ENCODE data around the gene TUBB1. TPM values are rescaled to one million over a fixed set of nuclear protein-coding genes. Genes with fewer than 3 reads are reported as not detected.

TUBB1 gene
- total and polyA plus RNA-seq, 2 of the 13 experiments (the other 11 are each of a cell fraction or from before 2014, with no cell fraction given) = 0.11 to 57.6 TPM

DNA sequence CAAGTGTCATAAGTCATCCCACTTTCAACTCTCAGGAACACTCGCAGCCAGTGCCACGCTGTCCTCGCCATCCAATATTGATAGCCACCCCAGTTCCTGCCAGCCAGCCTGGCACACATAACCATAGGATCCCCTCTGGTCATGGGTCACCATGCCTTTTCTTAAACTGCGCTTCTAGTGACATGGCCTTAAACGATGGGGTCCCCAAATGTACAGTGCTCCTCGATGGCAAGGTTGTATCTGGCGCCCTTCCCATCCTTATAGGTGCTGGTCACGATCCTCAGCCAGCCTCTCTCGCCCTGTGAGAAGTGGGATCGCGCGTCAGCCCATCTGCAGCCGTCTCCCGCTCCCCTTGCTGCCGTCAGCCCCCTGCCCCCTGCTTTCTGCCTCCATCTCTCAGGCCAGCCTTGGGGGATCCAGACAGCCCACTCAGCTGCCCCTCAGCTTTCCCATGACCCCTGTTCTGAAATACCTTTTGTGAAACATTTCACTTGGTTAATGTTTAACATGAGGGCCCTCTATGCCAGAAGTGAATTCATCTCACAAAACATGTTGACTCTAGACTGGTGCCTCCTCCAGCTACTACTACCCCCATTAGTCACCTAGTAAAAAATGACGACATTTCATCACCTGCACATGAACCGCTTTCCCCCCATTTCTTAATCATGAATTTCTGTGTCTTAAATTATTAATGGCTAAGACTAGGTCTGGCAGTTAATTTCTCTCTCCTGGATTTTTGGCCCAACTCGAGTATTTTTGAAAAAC lies 23.6 kb upstream of the TUBB1 start (continued):
- TF ChIP-seq, protein P1, sequence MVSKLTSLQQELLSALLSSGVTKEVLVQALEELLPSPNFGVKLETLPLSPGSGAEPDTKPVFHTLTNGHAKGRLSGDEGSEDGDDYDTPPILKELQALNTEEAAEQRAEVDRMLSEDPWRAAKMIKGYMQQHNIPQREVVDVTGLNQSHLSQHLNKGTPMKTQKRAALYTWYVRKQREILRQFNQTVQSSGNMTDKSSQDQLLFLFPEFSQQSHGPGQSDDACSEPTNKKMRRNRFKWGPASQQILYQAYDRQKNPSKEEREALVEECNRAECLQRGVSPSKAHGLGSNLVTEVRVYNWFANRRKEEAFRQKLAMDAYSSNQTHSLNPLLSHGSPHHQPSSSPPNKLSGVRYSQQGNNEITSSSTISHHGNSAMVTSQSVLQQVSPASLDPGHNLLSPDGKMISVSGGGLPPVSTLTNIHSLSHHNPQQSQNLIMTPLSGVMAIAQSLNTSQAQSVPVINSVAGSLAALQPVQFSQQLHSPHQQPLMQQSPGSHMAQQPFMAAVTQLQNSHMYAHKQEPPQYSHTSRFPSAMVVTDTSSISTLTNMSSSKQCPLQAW (CRISPR knock-in tag; IDR thresholded peaks at IDR 0.05) = peak; percentile 98
- TF ChIP-seq, protein P2, sequence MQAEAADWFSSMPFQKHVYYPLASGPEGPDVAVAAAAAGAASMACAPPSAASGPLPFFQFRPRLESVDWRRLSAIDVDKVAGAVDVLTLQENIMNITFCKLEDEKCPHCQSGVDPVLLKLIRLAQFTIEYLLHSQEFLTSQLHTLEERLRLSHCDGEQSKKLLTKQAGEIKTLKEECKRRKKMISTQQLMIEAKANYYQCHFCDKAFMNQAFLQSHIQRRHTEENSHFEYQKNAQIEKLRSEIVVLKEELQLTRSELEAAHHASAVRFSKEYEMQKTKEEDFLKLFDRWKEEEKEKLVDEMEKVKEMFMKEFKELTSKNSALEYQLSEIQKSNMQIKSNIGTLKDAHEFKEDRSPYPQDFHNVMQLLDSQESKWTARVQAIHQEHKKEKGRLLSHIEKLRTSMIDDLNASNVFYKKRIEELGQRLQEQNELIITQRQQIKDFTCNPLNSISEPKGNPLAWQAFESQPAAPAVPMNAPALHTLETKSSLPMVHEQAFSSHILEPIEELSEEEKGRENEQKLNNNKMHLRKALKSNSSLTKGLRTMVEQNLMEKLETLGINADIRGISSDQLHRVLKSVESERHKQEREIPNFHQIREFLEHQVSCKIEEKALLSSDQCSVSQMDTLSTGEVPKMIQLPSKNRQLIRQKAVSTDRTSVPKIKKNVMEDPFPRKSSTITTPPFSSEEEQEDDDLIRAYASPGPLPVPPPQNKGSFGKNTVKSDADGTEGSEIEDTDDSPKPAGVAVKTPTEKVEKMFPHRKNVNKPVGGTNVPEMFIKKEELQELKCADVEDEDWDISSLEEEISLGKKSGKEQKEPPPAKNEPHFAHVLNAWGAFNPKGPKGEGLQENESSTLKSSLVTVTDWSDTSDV (CRISPR knock-in tag; IDR thresholded peaks at IDR 0.05) = no peak
- TF ChIP-seq CBFB (CRISPR knock-in tag; IDR thresholded peaks at IDR 0.05) (no peak), ZNF225 (CRISPR knock-in tag; IDR thresholded peaks at IDR 0.05) (no peak), NR1H2 (CRISPR knock-in tag; IDR thresholded peaks at IDR 0.05; ENCODE audit: borderline replicate concordance, low read depth) (no peak), SMAD9 (CRISPR knock-in tag; IDR thresholded peaks at IDR 0.05) (no peak), SMARCC2 (IDR thresholded peaks at IDR 0.05) (no peak), IKZF1 (IDR thresholded peaks at IDR 0.05) (no peak), ZSCAN29 (CRISPR knock-in tag; conservative IDR thresholded peaks at IDR 0.05) (no peak), ERF (CRISPR knock-in tag; IDR thresholded peaks at IDR 0.05) (0 out of 2 replicates have a peak, but pooled peaks have one; percentile 26), ZNF879 (CRISPR knock-in tag; IDR thresholded peaks at IDR 0.05) (no peak), ZFP62 (CRISPR knock-in tag; IDR thresholded peaks at IDR 0.05) (no peak)
- TF ChIP-seq, protein P3, sequence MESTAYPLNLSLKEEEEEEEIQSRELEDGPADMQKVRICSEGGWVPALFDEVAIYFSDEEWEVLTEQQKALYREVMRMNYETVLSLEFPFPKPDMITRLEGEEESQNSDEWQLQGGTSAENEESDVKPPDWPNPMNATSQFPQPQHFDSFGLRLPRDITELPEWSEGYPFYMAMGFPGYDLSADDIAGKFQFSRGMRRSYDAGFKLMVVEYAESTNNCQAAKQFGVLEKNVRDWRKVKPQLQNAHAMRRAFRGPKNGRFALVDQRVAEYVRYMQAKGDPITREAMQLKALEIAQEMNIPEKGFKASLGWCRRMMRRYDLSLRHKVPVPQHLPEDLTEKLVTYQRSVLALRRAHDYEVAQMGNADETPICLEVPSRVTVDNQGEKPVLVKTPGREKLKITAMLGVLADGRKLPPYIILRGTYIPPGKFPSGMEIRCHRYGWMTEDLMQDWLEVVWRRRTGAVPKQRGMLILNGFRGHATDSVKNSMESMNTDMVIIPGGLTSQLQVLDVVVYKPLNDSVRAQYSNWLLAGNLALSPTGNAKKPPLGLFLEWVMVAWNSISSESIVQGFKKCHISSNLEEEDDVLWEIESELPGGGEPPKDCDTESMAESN (CRISPR knock-in tag; conservative IDR thresholded peaks at IDR 0.05) = no peak
- TF ChIP-seq, protein P4, sequence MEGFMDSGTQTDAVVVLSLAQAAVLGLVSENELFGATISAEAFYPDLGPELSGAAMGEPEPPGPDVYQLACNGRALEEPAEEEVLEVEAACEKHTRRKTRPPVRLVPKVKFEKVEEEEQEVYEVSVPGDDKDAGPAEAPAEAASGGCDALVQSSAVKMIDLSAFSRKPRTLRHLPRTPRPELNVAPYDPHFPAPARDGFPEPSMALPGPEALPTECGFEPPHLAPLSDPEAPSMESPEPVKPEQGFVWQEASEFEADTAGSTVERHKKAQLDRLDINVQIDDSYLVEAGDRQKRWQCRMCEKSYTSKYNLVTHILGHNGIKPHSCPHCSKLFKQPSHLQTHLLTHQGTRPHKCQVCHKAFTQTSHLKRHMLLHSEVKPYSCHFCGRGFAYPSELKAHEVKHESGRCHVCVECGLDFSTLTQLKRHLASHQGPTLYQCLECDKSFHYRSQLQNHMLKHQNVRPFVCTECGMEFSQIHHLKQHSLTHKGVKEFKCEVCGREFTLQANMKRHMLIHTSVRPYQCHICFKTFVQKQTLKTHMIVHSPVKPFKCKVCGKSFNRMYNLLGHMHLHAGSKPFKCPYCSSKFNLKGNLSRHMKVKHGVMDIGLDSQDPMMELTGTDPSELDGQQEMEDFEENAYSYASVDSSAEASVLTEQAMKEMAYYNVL (CRISPR knock-in tag; IDR thresholded peaks at IDR 0.05; ENCODE audit: borderline replicate concordance) = no peak
- TF ChIP-seq, protein P5, sequence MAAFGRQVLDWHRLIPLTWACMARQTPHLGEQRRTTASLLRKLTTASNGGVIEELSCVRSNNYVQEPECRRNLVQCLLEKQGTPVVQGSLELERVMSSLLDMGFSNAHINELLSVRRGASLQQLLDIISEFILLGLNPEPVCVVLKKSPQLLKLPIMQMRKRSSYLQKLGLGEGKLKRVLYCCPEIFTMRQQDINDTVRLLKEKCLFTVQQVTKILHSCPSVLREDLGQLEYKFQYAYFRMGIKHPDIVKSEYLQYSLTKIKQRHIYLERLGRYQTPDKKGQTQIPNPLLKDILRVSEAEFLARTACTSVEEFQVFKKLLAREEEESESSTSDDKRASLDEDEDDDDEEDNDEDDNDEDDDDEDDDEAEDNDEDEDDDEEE (CRISPR knock-in tag; IDR thresholded peaks at IDR 0.05) = no peak
- TF ChIP-seq, protein P6, sequence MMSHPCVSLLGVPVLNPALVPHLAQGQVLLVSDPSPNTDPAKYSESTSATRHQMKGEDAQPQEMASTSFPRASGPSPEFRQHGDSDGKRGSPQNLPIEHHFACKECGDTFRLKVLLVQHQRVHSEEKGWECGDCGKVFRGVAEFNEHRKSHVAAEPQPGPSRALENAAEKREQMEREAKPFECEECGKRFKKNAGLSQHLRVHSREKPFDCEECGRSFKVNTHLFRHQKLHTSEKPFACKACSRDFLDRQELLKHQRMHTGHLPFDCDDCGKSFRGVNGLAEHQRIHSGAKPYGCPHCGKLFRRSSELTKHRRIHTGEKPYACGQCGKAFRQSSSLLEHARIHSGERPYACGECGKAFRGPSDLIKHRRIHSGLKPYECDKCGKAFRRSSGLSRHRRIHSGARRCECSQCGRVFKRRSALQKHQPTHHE (CRISPR knock-in tag; IDR thresholded peaks at IDR 0.05; ENCODE audit: borderline replicate concordance) = peak; percentile 72; the same call in 1 of the 2 replicates
- TF ChIP-seq, protein P7, sequence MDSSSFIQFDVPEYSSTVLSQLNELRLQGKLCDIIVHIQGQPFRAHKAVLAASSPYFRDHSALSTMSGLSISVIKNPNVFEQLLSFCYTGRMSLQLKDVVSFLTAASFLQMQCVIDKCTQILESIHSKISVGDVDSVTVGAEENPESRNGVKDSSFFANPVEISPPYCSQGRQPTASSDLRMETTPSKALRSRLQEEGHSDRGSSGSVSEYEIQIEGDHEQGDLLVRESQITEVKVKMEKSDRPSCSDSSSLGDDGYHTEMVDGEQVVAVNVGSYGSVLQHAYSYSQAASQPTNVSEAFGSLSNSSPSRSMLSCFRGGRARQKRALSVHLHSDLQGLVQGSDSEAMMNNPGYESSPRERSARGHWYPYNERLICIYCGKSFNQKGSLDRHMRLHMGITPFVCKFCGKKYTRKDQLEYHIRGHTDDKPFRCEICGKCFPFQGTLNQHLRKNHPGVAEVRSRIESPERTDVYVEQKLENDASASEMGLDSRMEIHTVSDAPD (CRISPR knock-in tag; IDR thresholded peaks at IDR 0.05) = no peak
